ENCODE results near the gene SAFB.
"Not testable (repeated sequence)": the region's sequence is repeated elsewhere in the genome, so short reads cannot be mapped to it uniquely, and the experiment has no call there.

SAFB gene

DNA sequence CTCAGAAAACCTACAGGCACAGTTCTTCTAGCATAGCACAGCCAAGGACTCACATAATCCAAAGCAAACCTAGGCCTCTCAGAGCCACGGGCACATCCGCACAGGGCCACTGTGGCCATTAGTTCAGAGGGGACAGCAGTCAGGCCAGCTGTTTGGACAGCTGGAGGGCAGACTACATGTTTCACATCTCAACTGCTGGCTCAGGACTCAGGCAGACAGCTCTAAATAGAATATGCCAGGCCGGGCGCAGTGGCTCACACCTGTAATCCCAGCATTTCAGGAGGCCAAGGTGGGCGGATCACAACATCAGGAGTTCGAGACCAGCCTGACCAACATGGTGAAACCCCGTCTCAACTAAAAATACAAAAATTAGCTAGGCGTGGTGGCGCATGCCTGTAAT is 27.1 kb upstream of the SAFB start:
- no peak for DNase-seq

DNA sequence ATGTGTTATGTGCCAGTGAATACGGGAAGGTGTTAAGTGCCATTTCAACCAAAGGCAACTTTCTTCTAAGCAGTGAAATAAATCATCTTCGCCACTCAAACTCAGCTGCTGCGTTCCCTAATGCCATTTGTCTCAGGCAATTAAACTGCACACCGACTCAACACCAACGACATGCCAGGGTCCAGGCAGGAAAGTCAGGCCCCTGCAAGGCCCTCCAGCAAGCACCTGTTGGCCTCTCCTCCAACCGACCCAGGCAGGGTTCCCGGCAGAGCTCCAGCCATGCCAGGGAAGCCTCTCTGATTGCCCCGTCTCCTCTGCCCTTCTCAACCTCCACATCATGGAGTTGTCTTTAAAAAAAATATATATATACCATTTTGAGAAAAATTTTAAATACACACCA is 22.1 kb upstream of the SAFB start:
- no peak for DNase-seq

- no peak for DNase-seq
These were observed 19.3 kb upstream of the SAFB start for GRCh38 chr19:5603626-5604025.

DNA sequence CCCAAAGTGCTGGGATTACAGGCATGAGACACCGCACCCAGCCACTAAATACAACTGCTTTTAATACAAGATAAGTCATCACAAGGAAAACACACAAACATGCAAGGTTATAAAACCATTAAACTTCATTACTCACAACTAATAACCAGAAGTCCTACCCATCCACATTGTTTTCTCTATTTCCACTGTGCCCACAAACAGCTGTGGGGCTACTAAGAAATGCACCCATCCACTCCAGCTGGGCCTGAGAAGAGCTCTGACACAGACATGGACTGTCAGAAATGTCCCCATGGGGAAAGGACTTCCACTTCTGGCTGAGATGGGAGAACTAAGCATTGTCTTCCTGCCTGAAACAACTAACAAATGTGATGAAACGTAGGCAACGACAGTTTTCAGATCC is 17.5 kb upstream of the SAFB start:
- DNase-seq, result no peak

- no peak for DNase-seq
These were observed 15.3 kb upstream of the SAFB start for GRCh38 chr19:5607318-5608275.

DNA sequence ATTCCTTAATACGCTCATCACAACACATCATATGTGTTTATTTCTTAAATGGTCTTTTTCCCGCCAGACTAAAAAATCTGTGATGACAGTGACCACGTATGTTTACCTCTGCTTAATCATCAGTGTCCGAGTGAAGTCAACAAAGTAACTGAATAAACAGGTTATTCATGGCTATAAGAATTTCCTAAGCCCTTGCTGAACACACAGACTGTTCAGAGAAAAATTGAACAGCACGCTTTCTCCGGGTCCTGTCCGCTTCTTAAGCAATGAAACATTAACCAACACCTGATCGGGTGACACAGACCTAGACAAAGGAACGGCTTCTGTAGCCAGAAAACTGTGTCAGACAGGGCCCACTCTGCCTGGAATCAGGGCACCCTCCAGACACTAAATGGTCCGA is 14.6 kb upstream of the SAFB start:
- DNase-seq, result no peak

- not testable (repeated sequence) for DNase-seq
These were observed 14.1 kb upstream of the SAFB start for GRCh38 chr19:5608766-5609165.

DNA sequence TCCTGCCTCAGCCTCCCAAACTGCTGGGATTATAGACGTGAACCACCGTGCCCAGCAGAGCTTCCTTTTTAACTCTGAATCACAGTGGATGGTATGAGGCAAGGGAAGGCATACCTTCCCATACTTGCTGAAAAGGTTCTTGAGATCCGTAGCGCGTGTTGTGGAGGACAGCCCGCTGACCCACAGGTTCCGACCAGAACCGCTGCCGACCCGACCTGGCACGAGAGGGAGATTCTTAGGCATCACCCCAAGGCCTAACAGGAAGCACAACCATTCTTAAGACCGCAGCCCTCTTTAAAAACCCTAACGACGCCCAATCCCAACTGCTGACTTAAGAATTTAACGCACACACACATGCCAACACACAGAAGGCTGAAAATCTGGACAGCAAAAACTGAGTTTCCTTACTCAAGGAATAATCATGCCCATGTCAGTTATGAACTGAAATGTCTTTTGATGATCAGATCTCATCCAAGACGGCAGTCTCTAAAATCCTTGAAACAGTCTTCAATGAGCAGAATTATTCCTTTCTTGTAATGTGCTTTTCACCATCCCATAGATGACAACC is 12.9 kb upstream of the SAFB start:
- DNase-seq, result no peak

DNA sequence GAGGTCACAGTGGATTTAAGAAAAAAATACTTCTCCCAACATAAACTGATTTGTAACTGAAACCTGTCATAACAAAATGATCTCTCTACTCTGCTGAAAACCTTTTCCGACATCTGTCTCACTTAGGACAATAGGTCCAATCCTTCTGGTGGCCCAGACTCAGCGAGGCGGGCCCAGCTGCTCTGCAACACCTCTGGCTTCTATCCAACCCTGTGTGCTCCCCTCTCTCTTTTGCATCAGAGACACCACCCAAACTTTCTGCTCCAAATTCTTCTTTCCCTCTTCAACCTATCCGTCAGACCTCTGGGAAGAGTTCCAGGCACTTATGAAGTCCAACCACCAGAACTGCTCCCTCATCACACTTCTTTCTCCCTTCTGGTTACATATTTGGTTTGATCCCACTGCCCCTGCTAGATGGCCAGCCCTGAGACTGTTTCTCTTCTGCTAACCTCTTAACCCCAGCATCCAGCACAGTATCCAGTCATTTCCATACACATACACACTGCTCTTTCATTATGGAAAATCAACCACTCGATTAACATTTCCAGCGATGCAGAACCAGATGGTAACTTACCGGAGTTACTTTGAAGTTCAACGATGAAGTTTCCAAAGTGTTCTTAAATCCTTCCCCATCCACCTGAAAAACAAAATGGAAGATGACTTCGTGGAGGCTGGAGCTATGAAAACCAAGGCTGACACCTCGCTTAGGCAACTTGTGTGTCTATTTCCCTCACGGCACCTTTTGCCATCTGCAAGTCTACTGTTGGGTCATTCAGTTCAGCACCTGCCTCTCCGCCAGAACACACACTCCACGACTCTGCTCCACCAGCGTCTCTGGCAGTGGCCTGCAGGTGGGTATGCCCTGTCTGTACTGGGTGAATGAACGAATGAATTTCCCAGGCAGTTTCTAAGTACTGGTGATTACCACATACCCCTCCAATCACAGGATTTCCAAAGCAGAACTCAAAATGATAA is 9.7 kb upstream of the SAFB start:
- no peak for DNase-seq

DNA sequence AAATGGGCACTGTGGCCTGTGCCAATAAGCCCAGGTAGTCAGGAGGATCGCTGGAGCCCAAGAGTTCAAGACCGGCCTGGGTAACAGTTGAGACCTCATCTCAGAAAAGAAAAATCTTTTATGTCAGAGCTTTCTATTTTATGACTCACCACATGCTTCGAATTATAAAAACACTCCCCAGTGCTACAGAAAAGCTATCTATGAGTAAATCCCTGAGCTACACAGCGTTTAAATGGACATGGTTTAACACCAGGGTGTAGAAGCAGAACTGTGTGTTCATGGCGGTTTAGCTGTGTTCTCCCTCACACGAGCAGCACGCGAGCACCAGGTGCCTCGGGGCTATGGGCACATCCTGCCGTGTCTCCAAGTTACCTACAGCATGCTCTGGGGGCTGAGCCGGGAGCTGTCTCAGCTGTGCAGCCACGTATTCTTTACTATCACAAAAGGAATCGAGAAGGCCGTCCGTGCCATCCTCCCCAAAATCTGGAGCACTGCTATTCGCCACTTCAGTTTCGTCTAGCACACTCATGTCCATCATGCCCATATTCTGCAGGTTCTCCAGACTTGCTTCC is 7.0 kb upstream of the SAFB start:
- no peak for DNase-seq

GRCh38 chr19:5617080-5617479 is 5.8 kb upstream of the SAFB start:
- DNase-seq, result no peak

DNA sequence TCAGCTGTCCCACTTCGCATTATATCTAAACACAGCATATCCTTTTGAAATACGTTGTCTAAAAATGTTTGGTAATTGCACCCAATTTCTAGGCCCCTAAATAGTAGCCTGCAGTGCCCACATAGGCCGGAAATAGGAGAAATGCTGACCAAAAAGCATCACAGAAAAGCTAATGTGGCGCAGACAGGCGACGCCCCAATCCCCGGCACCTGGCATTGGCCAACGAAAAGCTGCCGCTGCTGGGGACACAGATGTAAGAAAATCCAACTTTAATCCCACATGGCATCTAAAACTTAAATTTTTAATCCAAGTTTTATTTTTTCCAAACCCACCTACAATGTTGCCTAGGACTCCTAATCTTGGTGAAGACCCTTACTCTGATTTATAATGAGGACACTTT is 4.3 kb upstream of the SAFB start:
- DNase-seq, result no peak

GRCh38 chr19:5619946-5620345 is 2.9 kb upstream of the SAFB start:
- no peak for DNase-seq

DNA sequence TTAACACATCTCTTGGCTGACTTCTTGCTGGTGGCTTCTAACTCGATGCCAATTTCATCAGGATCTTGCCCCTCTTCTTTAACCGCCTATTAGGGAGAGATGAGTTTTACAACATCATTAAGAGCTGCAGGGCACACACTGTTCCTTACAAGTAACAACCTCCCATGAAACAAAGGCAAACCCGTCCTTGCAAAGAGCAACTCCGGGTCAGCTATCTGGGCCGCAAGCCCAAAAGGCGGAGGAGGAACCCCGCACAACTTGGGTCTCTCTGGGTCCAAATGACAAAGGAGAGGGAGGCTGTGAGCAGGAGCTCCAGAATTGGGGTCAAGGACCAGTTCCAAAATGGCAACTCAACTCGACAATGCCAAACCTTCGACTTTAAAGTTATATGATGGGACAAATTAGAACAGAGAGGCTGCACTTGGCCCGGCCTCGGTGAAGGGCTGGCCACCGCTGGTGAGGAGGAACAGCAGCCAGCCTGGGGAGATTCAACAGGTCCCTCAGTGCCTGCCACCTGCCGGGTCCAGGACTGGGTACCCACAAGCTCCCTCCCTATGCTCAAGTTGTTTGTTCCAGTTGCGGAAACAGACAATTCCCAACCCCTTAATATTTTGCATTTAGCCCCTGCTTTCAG is 1.5 kb upstream of the SAFB start:
- DNase-seq, result no peak

DNA sequence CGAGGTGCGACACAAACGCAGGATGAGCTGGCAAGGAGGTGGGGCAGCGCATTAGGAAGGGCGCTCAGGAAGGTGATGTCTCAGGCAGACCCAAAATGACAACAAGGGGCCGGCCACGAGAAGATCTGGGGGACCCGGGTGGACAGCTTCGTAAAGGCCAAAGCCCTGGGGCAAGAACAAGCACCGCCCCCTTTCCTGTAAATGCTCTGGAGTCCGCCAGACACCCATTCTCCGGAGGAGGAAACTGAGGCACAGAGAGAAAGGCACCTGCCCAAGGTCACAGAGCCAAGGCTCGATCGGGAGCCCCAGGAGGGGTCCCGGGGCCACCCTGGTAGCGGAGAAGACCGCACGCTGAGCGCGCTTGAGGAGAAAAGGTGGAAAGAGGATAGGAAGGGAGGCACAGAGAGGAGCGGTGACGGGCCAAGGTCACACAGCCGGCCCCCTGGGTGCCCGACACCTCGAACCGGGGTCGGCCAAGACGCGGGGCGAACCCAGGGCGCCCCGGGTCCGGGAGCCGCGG is 878 bp upstream of the SAFB start:
- no peak for DNase-seq

- no peak for DNase-seq
These were observed 624 bp downstream of the SAFB start for GRCh38 chr19:5623397-5624017.

DNA sequence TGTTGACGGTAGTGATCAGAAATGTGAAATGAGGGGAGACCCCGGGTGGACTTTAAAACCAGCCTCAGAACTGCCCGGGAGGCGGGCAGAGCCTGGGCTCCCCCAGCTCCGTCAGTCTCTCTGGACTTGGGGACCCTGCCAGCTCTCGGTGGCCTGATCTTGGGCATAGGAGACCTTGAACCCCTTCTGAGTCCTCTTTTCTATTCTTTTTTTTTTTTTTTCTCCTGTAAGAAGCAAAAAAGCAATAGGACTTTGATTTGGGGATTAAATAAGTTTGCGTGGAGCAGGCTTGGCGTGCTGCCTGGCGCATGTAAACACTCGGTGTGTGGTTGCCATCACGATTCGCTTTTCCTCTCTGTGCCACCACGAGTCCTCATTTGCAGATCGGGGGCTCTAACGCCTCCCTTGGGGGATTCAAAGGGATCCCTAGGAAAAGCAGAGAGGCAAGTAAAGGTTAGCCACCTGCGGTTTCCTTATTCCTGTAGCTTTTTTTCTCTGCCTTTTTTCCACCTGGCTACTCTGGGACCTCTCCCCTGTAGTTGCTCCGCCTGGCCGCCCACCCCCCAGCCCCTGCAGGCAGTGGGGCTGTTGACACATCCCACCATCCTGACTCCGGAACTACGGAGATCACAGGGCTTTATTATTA is 1.3 kb downstream of the SAFB start:
- DNase-seq, result no peak

DNA sequence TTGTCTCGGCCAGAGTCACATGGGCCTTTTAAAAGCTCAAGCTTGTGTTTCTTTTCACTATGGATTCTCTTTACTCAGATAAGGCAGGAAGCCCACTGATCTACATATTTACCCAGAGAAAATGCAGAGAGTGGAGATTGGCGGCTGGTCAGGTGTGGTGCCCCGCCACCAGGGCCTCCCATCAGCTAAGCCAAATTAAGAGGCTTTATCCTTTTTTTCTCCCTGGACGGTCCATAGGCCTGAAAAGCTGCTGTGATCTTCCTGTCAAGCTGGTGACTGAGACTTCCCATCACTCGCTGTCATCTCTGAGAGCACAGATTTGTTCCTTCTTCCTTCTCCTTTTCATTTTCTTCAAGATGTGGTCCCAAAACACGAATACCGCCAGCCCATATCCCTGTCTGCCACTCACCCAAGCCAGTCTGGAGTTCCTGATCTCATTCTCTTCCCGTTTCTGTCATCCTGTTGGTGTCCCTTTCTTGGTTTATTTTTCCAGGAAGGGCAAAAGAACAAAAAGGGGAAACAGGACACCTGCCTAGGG is 1.9 kb downstream of the SAFB start:
- DNase-seq, result no peak

GRCh38 chr19:5625641-5626040 is 2.8 kb downstream of the SAFB start:
- no peak for DNase-seq

DNA sequence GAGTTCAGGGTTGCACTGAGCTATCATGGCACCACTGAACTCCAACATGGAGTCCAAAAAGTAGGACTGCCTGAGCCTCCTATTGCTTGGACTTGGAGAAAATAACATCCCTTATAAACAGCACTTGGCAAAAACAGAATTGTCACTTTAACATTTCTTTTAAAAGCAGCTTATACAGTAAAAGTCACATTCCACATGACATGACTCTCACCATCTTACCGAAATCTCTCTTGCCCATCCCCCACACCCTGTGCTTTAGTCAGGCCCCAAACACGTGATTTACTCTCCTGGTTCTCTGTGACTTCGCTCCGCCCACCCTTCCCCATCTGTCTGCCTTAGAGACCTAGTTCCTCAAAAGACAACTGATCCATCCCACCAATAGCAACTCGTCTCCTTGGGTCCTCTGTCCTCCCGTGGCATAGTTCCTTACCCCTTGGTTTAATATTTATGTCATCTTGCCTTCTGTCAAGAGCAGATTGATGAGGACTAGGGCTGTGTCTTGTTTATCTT is 4.6 kb downstream of the SAFB start:
- no peak for DNase-seq

GRCh38 chr19:5628461-5628860 is 5.6 kb downstream of the SAFB start:
- no peak for DNase-seq

Measured in NCI-H774 (cell line).